Tibial artery (tissue), 4 donors: ENCODE data around the gene MYOC.

Source experiments
- DNase-seq, 2 donors: peaks; one replicate each; pipeline ENCODE4 v3.0.0-alpha.2; 2019
- H3K27ac ChIP-seq, 2 donors: fragments of 200-600 bp; sonication (generic) in 1 of 2; 1 replicate in 1 of 2; 2 replicates in 1 of 2; pipeline ENCODE4 v1.5.1; 2018 to 2019; ENCODE audit warnings: mild to moderate bottlenecking in 1 of 2
- H3K27me3 ChIP-seq, 2 donors: fragments of 200-600 bp; sonication (generic) in 1 of 2; one replicate each; pipeline versions ENCODE4 v1.5.1 to v1.6.0; 2016 to 2019
- H3K36me3 ChIP-seq, 3 donors: fragments of 200-600 bp; sonication (generic) in 2 of 3; one replicate each; pipeline ENCODE4 v1.5.1; 2016 to 2019; ENCODE audit warnings: mild to moderate bottlenecking in 2 of 3
- H3K4me1 ChIP-seq, 4 donors: fragments of 200-600 bp; sonication (generic) in 2 of 4; 1 replicate in 3 of 4; 2 replicates in 1 of 4; pipeline ENCODE4 v1.5.1; 2016 to 2019
- H3K4me3 ChIP-seq, 2 donors: fragments of 200-600 bp; sonication (generic) in 1 of 2; 1 replicate in 1 of 2; 2 replicates in 1 of 2; pipeline ENCODE4 v1.5.1; 2018 to 2019; ENCODE audit warnings: mild to moderate bottlenecking in 2 of 2
- H3K9me3 ChIP-seq, 3 donors: fragments of 200-600 bp; sonication (generic) in 1 of 3; one replicate each; pipeline ENCODE4 v1.5.1; 2016 to 2019
- intact Hi-C: fragments of 100-400 bp; cut with DNase I; formaldehyde crosslinking; loops from one replicate; pipeline ENCODE4 v1.15.0; 2023; ENCODE audit warnings: low total_unique reads
- TF ChIP-seq, protein P1 (sequence below), 2 experiments: fragments of 200-600 bp in 1 of 2; fragments of 450-650 bp in 1 of 2; IDR thresholded peaks; one replicate each; pipeline ENCODE4 v1.5.1; 2017 to 2019; ENCODE audit warnings: antibody characterized with exemption in 2 of 2, mild to moderate bottlenecking in 1 of 2, moderate library complexity in 1 of 2

MYOC gene

DNA sequence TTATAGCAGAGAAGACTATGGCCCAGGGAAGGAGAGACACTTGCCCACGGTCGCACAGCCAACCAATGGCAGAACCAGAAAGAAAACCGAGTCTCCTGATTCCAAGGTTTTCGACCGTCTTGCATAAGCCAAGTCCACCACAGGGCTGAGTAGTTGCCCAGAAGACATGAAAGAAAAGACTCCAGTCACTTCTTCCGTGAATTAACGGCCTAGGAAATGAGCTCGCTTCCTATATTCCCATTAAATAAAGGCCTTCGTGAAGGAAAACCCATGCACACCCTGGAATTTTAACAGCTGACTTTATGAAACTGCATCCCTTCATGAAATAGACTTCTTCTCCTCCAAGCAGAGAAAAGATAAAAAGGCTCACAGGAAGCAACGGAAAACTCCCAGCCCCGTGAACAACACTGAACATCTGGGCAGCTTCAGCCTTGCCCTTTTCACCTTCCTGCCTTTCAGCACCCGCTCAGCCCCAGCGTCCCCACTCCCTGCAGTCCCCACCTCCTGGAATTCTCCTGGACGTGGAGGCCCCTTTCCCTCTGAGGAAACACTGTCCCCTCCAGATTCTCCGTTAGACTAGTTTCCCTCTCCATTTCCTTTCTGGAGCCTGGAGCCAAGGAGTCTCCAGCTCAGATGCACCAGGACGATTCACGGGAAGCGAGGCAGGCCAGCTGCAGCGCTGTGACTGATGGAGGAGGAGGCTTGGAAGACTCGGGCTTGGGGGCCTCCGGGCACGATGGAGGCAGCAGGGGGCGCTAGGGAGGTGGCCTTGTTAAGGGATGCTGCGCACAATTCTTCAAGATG is 2.7 kb upstream of the MYOC start:
- Histone ChIP-seq H3K4me1 (peaks cover 0 to 57% (median 38%) of the 10 kb centered on the region in 4 donors), H3K9me3 (no peaks in the 10 kb centered on the region), H3K27me3 (no peaks in the 10 kb centered on the region), H3K4me3 (peak overlapping the region in 1 of 2 donors; percentile 3), H3K27ac (peak overlapping the region; percentile 75 to 89), H3K36me3 (no peaks in the 10 kb centered on the region)
- peak; percentile 61 to 83 for DNase-seq
- intact Hi-C loops: no loop called here
- TF ChIP-seq, protein P1, sequence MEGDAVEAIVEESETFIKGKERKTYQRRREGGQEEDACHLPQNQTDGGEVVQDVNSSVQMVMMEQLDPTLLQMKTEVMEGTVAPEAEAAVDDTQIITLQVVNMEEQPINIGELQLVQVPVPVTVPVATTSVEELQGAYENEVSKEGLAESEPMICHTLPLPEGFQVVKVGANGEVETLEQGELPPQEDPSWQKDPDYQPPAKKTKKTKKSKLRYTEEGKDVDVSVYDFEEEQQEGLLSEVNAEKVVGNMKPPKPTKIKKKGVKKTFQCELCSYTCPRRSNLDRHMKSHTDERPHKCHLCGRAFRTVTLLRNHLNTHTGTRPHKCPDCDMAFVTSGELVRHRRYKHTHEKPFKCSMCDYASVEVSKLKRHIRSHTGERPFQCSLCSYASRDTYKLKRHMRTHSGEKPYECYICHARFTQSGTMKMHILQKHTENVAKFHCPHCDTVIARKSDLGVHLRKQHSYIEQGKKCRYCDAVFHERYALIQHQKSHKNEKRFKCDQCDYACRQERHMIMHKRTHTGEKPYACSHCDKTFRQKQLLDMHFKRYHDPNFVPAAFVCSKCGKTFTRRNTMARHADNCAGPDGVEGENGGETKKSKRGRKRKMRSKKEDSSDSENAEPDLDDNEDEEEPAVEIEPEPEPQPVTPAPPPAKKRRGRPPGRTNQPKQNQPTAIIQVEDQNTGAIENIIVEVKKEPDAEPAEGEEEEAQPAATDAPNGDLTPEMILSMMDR (IDR thresholded peaks at IDR 0.05): peak; percentile 46 to 49

DNA sequence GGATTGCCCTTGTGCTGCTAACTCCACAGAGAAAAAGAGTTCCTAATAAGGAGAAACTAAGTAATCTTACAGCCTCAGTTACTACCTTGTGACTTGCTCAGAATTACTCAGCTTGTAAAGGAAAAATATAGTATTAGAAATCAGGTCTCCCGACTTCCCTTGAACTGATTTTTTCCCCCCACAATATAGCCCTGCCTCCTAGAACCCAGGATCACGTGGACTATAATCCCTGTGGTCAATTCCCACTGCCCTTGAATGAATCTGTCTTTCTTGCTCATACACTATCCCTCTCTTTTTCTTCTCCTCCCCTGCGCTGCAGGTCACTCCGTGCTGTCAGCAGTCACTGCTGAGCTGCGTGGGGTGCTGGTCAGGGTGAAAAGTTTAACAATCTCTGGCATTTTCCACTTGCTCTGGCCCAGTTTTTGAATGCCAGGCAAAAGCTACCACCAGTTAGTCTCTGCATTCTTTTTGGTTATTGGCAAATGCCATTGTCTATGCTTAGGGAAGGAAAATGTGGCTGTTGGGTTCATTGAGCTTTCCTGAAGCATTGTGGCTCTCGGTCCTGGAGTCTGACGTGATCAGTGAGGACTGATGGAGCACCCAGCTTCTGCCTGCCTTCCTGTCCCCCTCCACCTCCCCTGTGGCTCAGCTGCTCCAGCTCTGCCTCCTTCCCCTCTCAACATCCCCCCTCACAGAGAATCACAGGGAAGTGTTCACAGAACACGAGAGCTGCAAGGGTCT is 1.9 kb upstream of the MYOC start:
- intact Hi-C loops: no loop called here

DNA sequence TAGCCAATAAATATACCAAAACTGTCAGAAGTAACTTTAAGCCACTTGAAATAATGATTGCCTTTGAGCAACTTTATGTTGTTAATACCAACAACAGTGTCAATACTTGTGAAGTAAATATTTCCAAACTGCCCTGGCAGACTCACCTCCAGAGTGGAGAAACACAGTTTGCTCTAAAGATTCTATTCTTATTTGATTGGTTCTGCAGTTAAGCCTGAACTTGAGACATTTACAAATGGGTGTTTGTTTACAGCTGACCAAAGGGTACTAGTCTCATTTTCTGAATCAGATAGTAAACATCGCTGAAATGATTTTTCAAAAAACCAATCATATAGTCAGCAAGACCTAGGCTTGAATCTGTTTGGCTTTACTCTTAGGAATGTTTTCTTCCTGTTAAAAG is 1.3 kb upstream of the MYOC start:
- peaks cover 0 to 57% (median 38%) of the 10 kb centered on the region in 4 donors for H3K4me1 ChIP-seq
- intact Hi-C loops: no loop called here
- TF ChIP-seq, protein P1 (IDR thresholded peaks at IDR 0.05): no peak
- no peaks in the 10 kb centered on the region for H3K36me3 ChIP-seq
- no peaks in the 10 kb centered on the region for H3K9me3 ChIP-seq
- no peak for DNase-seq
- no peak overlapping the region for H3K4me3 ChIP-seq
- H3K27ac ChIP-seq: peak overlapping the region; percentile 75 to 89
- H3K27me3 ChIP-seq: no peaks in the 10 kb centered on the region

More for the DNA sequence above, 1.9 kb upstream of the MYOC start:
- H3K9me3 ChIP-seq: no peaks in the 10 kb centered on the region
- H3K36me3 ChIP-seq: no peaks in the 10 kb centered on the region
- peak overlapping the region; percentile 75 to 89 for H3K27ac ChIP-seq
- TF ChIP-seq, protein P1 (IDR thresholded peaks at IDR 0.05): no peak
- DNase-seq: no peak
- H3K4me1 ChIP-seq: peaks cover 0 to 57% (median 38%) of the 10 kb centered on the region in 4 donors
- H3K27me3 ChIP-seq: no peaks in the 10 kb centered on the region
- H3K4me3 ChIP-seq: no peak overlapping the region

DNA sequence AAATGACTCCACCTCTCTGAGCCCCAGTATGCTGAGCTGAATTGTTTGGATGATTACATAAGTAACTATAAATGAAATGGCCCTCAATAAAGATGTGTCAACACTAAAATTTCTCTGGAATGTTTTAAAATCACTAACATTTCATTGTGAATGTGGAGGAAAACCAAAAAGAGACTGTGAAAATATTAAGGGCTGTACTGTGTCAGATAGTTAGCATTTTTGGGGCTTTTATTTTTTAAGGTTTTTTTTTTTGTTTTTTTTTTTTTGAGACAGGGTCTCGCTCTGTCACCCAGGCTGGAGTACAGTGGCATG is 6.3 kb downstream of the MYOC start:
- H3K27me3 ChIP-seq: no peaks in the 10 kb centered on the region
- no peak overlapping the region for H3K4me3 ChIP-seq
- H3K4me1 ChIP-seq: peaks cover 0 to 29% (median 15%) of the 10 kb centered on the region in 4 donors
- DNase-seq: no peak
- H3K36me3 ChIP-seq: no peaks in the 10 kb centered on the region
- TF ChIP-seq, protein P1 (IDR thresholded peaks at IDR 0.05): no peak
- no peaks in the 10 kb centered on the region for H3K9me3 ChIP-seq
- peak overlapping the region; percentile 74 for H3K27ac ChIP-seq
- intact Hi-C loops: no loop called here

DNA sequence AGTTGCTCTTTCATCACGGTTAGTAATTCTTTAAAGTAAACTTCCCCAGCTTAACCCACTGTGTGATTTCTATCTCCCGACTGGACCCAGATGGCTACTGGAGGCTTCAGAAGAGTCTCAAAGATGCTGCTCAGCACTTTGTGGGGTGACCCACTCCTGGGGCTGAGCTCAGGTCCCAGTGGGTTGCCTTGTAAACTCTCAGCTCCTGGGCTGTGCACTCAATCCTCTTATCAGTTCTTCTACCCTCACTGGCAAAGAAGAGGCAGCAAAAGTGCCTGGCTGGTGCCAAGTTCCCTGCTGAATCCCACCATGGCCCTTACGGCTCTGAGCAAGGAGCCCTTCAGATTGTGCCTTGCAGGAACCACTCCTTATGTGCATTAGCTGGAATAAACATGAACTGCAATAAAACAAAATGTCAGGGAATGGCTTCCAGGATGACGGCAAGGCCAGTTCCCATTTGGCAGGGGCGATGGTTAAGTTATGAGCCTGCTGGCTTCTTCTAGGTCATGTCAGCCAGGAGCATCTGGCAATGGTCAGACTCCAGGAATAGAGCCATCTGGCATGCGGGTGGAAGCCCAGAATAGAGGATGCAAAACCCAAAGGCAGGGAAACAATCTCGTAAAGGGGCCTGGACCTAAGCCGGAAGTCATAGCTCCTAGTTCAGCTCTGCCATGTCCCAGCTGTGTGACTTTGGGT is 6.8 kb downstream of the MYOC start:
- H3K4me3 ChIP-seq: no peak overlapping the region
- TF ChIP-seq, protein P1 (IDR thresholded peaks at IDR 0.05): no peak
- peaks cover 0 to 24% (median 15%) of the 10 kb centered on the region in 4 donors for H3K4me1 ChIP-seq
- DNase-seq: peak; percentile 82 to 91
- peak overlapping the region; percentile 74 for H3K27ac ChIP-seq
- no peaks in the 10 kb centered on the region for H3K27me3 ChIP-seq
- H3K9me3 ChIP-seq: no peaks in the 10 kb centered on the region
- H3K36me3 ChIP-seq: no peaks in the 10 kb centered on the region
- intact Hi-C loops: no loop called here
